K562 (cell line): ENCODE data around the gene SLC7A4. TPM values are rescaled to one million over a fixed set of nuclear protein-coding genes. Genes with fewer than 3 reads are reported as not detected.
A peak's percentile ranks its signal among the peaks of the same experiment; 100 is the strongest.

Experiments
- BRCA1 ChIP-seq, 2 experiments: fragments of 450-650 bp in 1 of 2; sonication (generic) in 1 of 2; formaldehyde crosslinking in 1 of 2; IDR thresholded peaks; 2 replicates each; pipeline versions ENCODE4 v1.5.0 to v1.6.1; 2017 to 2020; ENCODE audit warnings: mild to moderate bottlenecking in 1 of 2, missing genetic modification reagents in 1 of 2
- CHD1 ChIP-seq: fragments of 200-600 bp; sonication (generic); IDR thresholded peaks from one replicate; pipeline ENCODE4 v1.6.1; 2012; ENCODE audit warnings: mild to moderate bottlenecking, moderate library complexity, low read length, inconsistent platforms
- CREM ChIP-seq: IDR thresholded peaks from 2 replicates; pipeline ENCODE4 v1.6.1; 2014; ENCODE audit warnings: antibody characterized with exemption, low read depth
- ETV1 ChIP-seq: fragments of 450-650 bp; conservative IDR thresholded peaks from 2 replicates; pipeline ENCODE4 v1.6.1; 2016; ENCODE audit warnings: missing genetic modification characterization, control low read depth, low read depth, missing compliant biosample characterization
- ETV6 ChIP-seq, 3 experiments: fragments of 150-350 bp in 1 of 3; sonication (generic) in 1 of 3; formaldehyde crosslinking in 1 of 3; IDR thresholded peaks; 2 replicates each; pipeline versions ENCODE4 v1.6.1 to v1.8.0; 2014 to 2022; ENCODE audit warnings: borderline replicate concordance in 2 of 3, low read depth in 2 of 3, antibody characterized with exemption in 1 of 3, low read length in 1 of 3, mild to moderate bottlenecking in 1 of 3, missing genetic modification reagents in 1 of 3
- FOXP1 ChIP-seq: sonication (generic); formaldehyde crosslinking; IDR thresholded peaks from 2 replicates; pipeline ENCODE4 v1.8.0; 2022; ENCODE audit warnings: mild to moderate bottlenecking, missing genetic modification reagents
- HNRNPUL1 ChIP-seq: fragments of 200-400 bp; formaldehyde crosslinking; IDR thresholded peaks from 2 replicates; pipeline ENCODE4 v1.6.1; 2017; ENCODE audit warnings: low read length
- MYBL2 ChIP-seq, 2 experiments: fragments of 450-650 bp in 1 of 2; sonication (generic) in 1 of 2; formaldehyde crosslinking in 1 of 2; IDR thresholded peaks; 2 replicates each; pipeline versions ENCODE4 v1.6.1 to v1.8.1; 2017 to 2022; ENCODE audit warnings: borderline replicate concordance in 1 of 2, inconsistent platforms in 1 of 2, low read depth in 1 of 2, mild to moderate bottlenecking in 1 of 2, missing genetic modification reagents in 1 of 2, moderate library complexity in 1 of 2
- NFXL1 ChIP-seq: fragments of 450-650 bp; formaldehyde crosslinking; IDR thresholded peaks from 2 replicates; pipeline ENCODE4 v1.4.0; 2021; ENCODE audit warnings: mild to moderate bottlenecking
- SRSF1 ChIP-seq: fragments of 200-400 bp; formaldehyde crosslinking; IDR thresholded peaks from 2 replicates; pipeline ENCODE4 v1.6.1; 2017; ENCODE audit warnings: mild to moderate bottlenecking, low read depth, low read length, moderate library complexity
- WHSC1 ChIP-seq: IDR thresholded peaks from one replicate; pipeline ENCODE4 v1.6.1; 2012; ENCODE audit warnings: low read length, control low read depth, inconsistent platforms
- ZBED1 ChIP-seq: IDR thresholded peaks from 2 replicates; pipeline ENCODE4 v1.6.1; 2014
- ZC3H4 ChIP-seq: sonication (generic); formaldehyde crosslinking; IDR thresholded peaks from 2 replicates; pipeline ENCODE4 v1.9.0; 2021; ENCODE audit warnings: missing genetic modification reagents, borderline replicate concordance
- ZKSCAN8 ChIP-seq: fragments of 200-800 bp; sonication (Bioruptor generic); IDR thresholded peaks from 2 replicates; pipeline ENCODE4 v1.6.1; 2016; ENCODE audit warnings: missing genetic modification characterization, missing compliant biosample characterization
- ZNF140 ChIP-seq: fragments of 250-450 bp; sonication (Bioruptor Pico); IDR thresholded peaks from 2 replicates; pipeline ENCODE4 v1.8.0; 2021; ENCODE audit warnings: moderate library complexity, mild to moderate bottlenecking, inconsistent platforms
- ZNF668 ChIP-seq: fragments of 250-450 bp; sonication (Bioruptor Pico); IDR thresholded peaks from 2 replicates; pipeline ENCODE4 v1.8.0; 2022; ENCODE audit warnings: mild to moderate bottlenecking, inconsistent platforms
- ZNF79 ChIP-seq: fragments of 250-450 bp; sonication (Bioruptor Pico); IDR thresholded peaks from 2 replicates; pipeline ENCODE4 v1.4.0; 2020; ENCODE audit warnings: low read depth, mild to moderate bottlenecking, moderate library complexity
- ZNF830 ChIP-seq: fragments of 250-450 bp; sonication (Bioruptor Pico); IDR thresholded peaks from 2 replicates; pipeline ENCODE4 v1.5.0; 2021; ENCODE audit warnings: mild to moderate bottlenecking
- polyA plus RNA-seq, 8 experiments: library from polyadenylated mRNA; depleted of rRNA in 4 of 8; stranded (reverse) in 5 of 8; unstranded in 3 of 8; fragments of >200 nt; fragmentation: Nextera tagmentation in 2 of 8; fragmentation: Illumina TruSeq in 1 of 8; extraction: Ambion mirVana in 2 of 8; extraction: Trizol in 1 of 8; gene quantifications; 2 replicates each; pipeline versions ENCODE4 v1.2.1 to v1.2.3, GENCODE V29; 2011 to 2014; ENCODE audit warnings: inconsistent platforms in 1 of 8, missing spikeins in 1 of 8
- total RNA-seq, 7 experiments: library from RNA; depleted of rRNA in 6 of 7; stranded (reverse); fragments of >200 nt in 6 of 7; fragmentation: Illumina TruSeq in 2 of 7; extraction: Trizol in 2 of 7; gene quantifications; 2 replicates each; pipeline versions ENCODE4 v1.2.1 to v1.2.3, GENCODE V29; 2011 to 2021; ENCODE audit warnings: low replicate concordance in 1 of 7
- TF ChIP-seq, protein P1 (sequence below): IDR thresholded peaks from 2 replicates; pipeline ENCODE4 v1.6.1; 2011; ENCODE audit warnings: borderline replicate concordance, low read depth, mild to moderate bottlenecking, moderate library complexity, low read length; ENCODE audit not compliant: insufficient read depth, poor library complexity, severe bottlenecking
- TF ChIP-seq, protein P2 (sequence below): fragments of 250-450 bp; sonication (Bioruptor Pico); IDR thresholded peaks from 2 replicates; pipeline ENCODE4 v1.8.0; 2021; ENCODE audit warnings: moderate library complexity, mild to moderate bottlenecking, inconsistent platforms
- TF ChIP-seq, protein P3 (sequence below): sonication (generic); formaldehyde crosslinking; IDR thresholded peaks from 2 replicates; pipeline ENCODE4 v1.8.1; 2023; ENCODE audit warnings: mild to moderate bottlenecking, missing genetic modification reagents

Gene SLC7A4
- total and polyA plus RNA-seq, 9 of the 15 experiments (the other 6 are each of a cell fraction or from before 2014, with no cell fraction given) = not detected

DNA sequence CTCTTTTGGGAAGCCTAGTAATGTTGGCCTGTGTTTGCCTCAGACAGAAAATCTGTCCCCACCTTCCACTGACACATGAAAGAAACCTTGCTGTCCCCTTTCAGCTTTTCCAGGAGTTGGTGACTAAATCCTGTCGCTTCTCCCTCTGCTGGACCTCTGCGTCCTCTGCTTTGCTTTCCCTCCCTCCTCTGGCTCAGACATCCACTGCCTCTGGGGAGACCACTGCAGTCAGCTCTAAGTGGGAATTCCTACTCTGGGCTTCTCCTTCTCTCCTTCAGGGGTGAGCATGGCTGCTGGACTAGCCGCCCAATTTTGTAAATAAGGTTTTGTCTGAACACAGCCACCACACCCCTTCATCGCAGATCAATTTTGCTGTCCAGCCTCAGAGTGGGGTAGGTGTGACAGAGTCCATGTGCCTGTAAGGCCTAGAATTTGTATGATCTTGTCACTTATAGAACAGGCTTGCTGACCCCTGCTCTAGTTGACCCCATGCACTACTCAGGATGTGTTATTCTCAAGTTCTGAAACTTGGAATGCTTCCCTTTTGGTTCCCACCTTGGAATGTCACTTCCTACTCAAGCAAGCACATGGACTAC, 36.4 kb upstream of the SLC7A4 start (continued):
- no peak for TF ChIP-seq ETV1 (tag)
- TF ChIP-seq MYBL2 (IDR thresholded peaks at IDR 0.05; ENCODE audit: low read depth) = no peak
- TF ChIP-seq MYBL2 (CRISPR knock-in tag; IDR thresholded peaks at IDR 0.05; ENCODE audit: borderline replicate concordance) = no peak
- no peak for TF ChIP-seq CHD1
- no peak for TF ChIP-seq ETV6 (IDR thresholded peaks at IDR 0.05; ENCODE audit: borderline replicate concordance in 1 of 2, low read depth in 2 of 2, low read length in 1 of 2)
- no peak for TF ChIP-seq ETV6 (CRISPR knock-in tag; IDR thresholded peaks at IDR 0.05; ENCODE audit: borderline replicate concordance)
- no peak for TF ChIP-seq ZNF830
- TF ChIP-seq SRSF1 = no peak
- TF ChIP-seq NFXL1 = no peak
- TF ChIP-seq FOXP1 = 0 out of 2 replicates have a peak, but pooled peaks have one; percentile 29
- no peak for TF ChIP-seq ZNF140 (CRISPR knock-in tag)
- TF ChIP-seq, protein P1, sequence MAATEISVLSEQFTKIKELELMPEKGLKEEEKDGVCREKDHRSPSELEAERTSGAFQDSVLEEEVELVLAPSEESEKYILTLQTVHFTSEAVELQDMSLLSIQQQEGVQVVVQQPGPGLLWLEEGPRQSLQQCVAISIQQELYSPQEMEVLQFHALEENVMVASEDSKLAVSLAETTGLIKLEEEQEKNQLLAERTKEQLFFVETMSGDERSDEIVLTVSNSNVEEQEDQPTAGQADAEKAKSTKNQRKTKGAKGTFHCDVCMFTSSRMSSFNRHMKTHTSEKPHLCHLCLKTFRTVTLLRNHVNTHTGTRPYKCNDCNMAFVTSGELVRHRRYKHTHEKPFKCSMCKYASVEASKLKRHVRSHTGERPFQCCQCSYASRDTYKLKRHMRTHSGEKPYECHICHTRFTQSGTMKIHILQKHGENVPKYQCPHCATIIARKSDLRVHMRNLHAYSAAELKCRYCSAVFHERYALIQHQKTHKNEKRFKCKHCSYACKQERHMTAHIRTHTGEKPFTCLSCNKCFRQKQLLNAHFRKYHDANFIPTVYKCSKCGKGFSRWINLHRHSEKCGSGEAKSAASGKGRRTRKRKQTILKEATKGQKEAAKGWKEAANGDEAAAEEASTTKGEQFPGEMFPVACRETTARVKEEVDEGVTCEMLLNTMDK = peak; percentile 17
- TF ChIP-seq ZBED1 = no peak
- TF ChIP-seq, protein P2, sequence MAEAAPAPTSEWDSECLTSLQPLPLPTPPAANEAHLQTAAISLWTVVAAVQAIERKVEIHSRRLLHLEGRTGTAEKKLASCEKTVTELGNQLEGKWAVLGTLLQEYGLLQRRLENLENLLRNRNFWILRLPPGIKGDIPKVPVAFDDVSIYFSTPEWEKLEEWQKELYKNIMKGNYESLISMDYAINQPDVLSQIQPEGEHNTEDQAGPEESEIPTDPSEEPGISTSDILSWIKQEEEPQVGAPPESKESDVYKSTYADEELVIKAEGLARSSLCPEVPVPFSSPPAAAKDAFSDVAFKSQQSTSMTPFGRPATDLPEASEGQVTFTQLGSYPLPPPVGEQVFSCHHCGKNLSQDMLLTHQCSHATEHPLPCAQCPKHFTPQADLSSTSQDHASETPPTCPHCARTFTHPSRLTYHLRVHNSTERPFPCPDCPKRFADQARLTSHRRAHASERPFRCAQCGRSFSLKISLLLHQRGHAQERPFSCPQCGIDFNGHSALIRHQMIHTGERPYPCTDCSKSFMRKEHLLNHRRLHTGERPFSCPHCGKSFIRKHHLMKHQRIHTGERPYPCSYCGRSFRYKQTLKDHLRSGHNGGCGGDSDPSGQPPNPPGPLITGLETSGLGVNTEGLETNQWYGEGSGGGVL = no peak
- TF ChIP-seq, protein P3, sequence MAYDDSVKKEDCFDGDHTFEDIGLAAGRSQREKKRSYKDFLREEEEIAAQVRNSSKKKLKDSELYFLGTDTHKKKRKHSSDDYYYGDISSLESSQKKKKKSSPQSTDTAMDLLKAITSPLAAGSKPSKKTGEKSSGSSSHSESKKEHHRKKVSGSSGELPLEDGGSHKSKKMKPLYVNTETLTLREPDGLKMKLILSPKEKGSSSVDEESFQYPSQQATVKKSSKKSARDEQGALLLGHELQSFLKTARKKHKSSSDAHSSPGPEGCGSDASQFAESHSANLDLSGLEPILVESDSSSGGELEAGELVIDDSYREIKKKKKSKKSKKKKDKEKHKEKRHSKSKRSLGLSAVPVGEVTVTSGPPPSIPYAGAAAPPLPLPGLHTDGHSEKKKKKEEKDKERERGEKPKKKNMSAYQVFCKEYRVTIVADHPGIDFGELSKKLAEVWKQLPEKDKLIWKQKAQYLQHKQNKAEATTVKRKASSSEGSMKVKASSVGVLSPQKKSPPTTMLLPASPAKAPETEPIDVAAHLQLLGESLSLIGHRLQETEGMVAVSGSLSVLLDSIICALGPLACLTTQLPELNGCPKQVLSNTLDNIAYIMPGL (CRISPR knock-in tag) = peak; percentile 54; the same call in 1 of the 2 replicates
- TF ChIP-seq ZNF668 (CRISPR knock-in tag) = no peak
- peak; percentile 43; the same call in 1 of the 2 replicates for TF ChIP-seq HNRNPUL1
- TF ChIP-seq ZNF79 (CRISPR knock-in tag) = no peak
- no peak for TF ChIP-seq CREM
- TF ChIP-seq ZC3H4 (CRISPR knock-in tag) = no peak
- no peak for TF ChIP-seq ZKSCAN8 (CRISPR knock-in tag)
- no peak for TF ChIP-seq WHSC1
- no peak for TF ChIP-seq BRCA1 (IDR thresholded peaks at IDR 0.05)
- 0 out of 2 replicates have a peak, but pooled peaks have one; percentile 39 for TF ChIP-seq BRCA1 (CRISPR knock-in tag; IDR thresholded peaks at IDR 0.05)
